GM18505 (cell line): ENCODE measurements around the gene MRGPRX3.

ENCODE experiments used
- ATAC-seq: cut with Tn5 transposase; IDR thresholded peaks from one replicate; pipeline ENCODE4 v1.9.1; 2021; ENCODE audit not compliant: unreplicated experiment
- POLR2A ChIP-seq: IDR thresholded peaks from 4 replicates; pipeline ENCODE4 v1.6.1; 2011; ENCODE audit warnings: borderline replicate concordance; ENCODE audit not compliant: insufficient read depth, insufficient read length; ENCODE audit errors: extremely low read depth

MRGPRX3 gene

DNA sequence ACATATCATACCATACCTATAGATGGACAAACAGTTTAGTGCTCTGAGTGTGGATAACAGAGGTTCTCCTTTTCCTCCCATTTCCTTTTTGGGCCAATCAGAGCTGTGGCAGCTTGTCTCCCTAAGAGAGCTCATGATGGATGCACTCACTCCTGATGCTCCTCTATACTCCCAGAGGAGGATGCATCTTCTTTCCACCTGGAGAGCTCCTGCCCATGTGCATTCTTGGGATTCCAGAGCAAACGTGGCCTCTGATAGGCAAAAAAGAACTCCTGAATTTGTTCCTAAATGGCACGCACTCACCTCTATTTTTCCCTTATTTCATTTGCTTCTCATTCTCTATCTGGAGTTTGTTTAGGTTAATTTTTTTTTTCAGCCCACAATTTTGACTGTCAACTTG is 2.9 kb downstream of the MRGPRX3 start:
- no peak for ATAC-seq
- no peak for TF ChIP-seq POLR2A

DNA sequence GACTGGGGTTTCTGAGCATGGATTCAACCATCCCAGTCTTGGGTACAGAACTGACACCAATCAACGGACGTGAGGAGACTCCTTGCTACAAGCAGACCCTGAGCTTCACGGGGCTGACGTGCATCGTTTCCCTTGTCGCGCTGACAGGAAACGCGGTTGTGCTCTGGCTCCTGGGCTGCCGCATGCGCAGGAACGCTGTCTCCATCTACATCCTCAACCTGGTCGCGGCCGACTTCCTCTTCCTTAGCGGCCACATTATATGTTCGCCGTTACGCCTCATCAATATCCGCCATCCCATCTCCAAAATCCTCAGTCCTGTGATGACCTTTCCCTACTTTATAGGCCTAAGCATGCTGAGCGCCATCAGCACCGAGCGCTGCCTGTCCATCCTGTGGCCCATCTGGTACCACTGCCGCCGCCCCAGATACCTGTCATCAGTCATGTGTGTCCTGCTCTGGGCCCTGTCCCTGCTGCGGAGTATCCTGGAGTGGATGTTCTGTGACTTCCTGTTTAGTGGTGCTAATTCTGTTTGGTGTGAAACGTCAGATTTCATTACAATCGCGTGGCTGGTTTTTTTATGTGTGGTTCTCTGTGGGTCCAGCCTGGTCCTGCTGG is 4.9 kb downstream of the MRGPRX3 start:
- no peak for TF ChIP-seq POLR2A
- no peak for ATAC-seq

GRCh38 chr11:18140145-18140544 is 7.8 kb downstream of the MRGPRX3 start:
- no peak for ATAC-seq
- no peak for TF ChIP-seq POLR2A

DNA sequence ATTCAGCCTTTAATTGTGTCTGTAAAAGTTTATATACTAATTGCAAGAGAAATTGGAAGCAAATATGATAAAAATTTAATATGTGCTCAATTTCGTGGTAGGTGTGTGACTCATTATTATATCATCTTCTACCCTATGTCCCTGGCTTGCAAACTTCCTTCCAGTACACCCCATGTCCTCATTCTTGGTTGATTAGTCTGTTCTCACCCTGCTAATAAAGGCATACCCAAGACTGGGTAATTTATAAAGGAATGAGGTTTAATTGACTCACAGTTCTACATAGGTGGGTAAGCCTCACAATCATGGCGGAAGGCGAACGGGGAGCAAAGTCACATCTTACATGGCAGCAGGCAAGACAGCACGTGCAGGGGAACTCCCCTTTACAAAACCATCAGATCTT is 11.9 kb downstream of the MRGPRX3 start:
- no peak for TF ChIP-seq POLR2A
- no peak for ATAC-seq

GRCh38 chr11:18145025-18145424 is 12.7 kb downstream of the MRGPRX3 start:
- no peak for ATAC-seq
- TF ChIP-seq POLR2A, result no peak

GRCh38 chr11:18145837-18146236 is 13.5 kb downstream of the MRGPRX3 start:
- TF ChIP-seq POLR2A, result no peak
- no peak for ATAC-seq

DNA sequence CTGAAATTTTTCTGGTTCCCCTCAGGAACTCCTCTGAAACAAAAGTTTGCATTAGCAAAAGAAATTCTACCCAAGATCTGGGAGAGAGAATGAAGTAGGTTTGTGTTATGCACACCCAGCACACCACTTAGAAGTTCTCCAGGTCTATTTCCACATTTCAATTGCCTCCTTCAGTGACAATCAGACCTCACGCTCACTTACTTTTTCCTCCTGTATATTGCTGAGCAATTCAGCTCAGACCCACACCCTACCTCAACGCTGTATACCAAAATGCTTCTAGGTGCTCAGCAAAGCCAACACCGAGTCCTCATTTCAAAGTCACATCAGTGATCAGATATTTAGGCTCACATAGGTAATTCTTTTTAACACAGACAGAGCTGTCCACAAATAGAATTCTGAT is 19.2 kb downstream of the MRGPRX3 start:
- TF ChIP-seq POLR2A, result no peak

DNA sequence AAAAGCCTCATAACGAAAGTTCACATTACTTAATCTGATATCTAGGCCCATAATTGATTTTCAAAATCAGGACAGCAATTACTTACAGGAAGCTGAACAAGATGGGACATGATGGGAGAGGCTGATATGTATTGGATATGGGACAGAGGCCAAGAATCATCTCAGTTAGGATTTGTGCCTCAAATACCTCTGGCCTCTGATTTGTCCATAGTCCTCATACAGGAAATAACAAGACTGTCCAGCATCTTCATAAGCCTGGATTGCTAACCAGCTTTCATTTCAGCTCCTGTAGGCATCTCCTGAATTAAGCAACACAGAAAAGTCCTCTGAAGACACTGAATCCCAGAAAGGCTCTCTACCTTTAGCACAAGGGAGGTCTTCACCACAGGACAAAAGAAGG is 36.0 kb downstream of the MRGPRX3 start:
- no peak for ATAC-seq

More for the DNA sequence above, 19.2 kb downstream of the MRGPRX3 start:
- ATAC-seq, result no peak

GRCh38 chr11:18171377-18172000 is 39.1 kb downstream of the MRGPRX3 start:
- ATAC-seq, result no peak
- TF ChIP-seq POLR2A, result no peak

More for the DNA sequence above, 36.0 kb downstream of the MRGPRX3 start:
- TF ChIP-seq POLR2A, result no peak

GRCh38 chr11:18172666-18173065 is 40.3 kb downstream of the MRGPRX3 start, which contains the start of gene MRGPRX4:
Gene MRGPRX4, plus strand, starts transcription at chr11:18172837. Its CDS starts 420 bp downstream, at chr11:18173257.
- no peak for TF ChIP-seq POLR2A
- no peak for ATAC-seq

DNA sequence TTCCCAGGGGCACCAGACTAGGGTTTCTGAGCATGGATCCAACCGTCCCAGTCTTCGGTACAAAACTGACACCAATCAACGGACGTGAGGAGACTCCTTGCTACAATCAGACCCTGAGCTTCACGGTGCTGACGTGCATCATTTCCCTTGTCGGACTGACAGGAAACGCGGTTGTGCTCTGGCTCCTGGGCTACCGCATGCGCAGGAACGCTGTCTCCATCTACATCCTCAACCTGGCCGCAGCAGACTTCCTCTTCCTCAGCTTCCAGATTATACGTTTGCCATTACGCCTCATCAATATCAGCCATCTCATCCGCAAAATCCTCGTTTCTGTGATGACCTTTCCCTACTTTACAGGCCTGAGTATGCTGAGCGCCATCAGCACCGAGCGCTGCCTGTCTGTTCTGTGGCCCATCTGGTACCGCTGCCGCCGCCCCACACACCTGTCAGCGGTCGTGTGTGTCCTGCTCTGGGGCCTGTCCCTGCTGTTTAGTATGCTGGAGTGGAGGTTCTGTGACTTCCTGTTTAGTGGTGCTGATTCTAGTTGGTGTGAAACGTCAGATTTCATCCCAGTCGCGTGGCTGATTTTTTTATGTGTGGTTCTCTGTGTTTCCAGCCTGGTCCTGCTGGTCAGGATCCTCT is 41.0 kb downstream of the MRGPRX3 start:
- no peak for ATAC-seq
- TF ChIP-seq POLR2A, result no peak
